Pancreas (tissue), 10 donors: Measurements from ENCODE around the gene COL25A1. TPM values are rescaled to one million over a fixed set of nuclear protein-coding genes. Genes with fewer than 3 reads are reported as not detected.

Experiments
- ATAC-seq, 4 donors: fragments of 200-7000 bp; cut with Tn5 transposase; one replicate each; pipeline versions ENCODE4 v1.8.0 to v1.9.1; 2020; ENCODE audit warnings: mild to moderate bottlenecking in 4 of 4, moderate library complexity in 4 of 4
- DNase-seq, 6 donors: peaks; one replicate each; pipeline ENCODE4 v3.0.0-alpha.2; 2020
- FAIRE-seq: peaks from 2 replicates; lab custom pipeline; 2012; peaks lifted over from hg19 to GRCh38; lab: Jason Lieb, UNC
- H3K27ac ChIP-seq, 4 donors: fragments of 200-600 bp; sonication (generic); 1 replicate in 3 of 4; 2 replicates in 1 of 4; pipeline versions ENCODE4 v1.5.0 to v1.8.0; 2020
- H3K27me3 ChIP-seq, 4 donors: fragments of 200-600 bp; one replicate each; pipeline ENCODE4 v1.8.0; 2021
- H3K36me3 ChIP-seq, 3 donors: fragments of 200-600 bp; sonication (generic) in 1 of 3; one replicate each; pipeline versions ENCODE4 v1.5.0 to v1.8.0; 2020 to 2021
- H3K4me1 ChIP-seq, 3 donors: fragments of 200-600 bp; one replicate each; pipeline ENCODE4 v1.8.0; 2021
- H3K4me3 ChIP-seq, 4 donors: fragments of 200-600 bp; sonication (generic) in 2 of 4; one replicate each; pipeline versions ENCODE4 v1.5.0 to v1.8.0; 2020 to 2021
- H3K9me3 ChIP-seq, 4 donors: fragments of 200-600 bp; one replicate each; pipeline ENCODE4 v1.8.0; 2021
- WGBS, 2 donors: extraction: QIAGEN DNeasy Blood & Tissue Kit; methylation state at CpG; one replicate each; pipeline ENCODE4 v1.1.7; 2013; 5-methylcytosine and 5-hydroxymethylcytosine counted together
- intact Hi-C, 3 donors: fragments of 100-400 bp; cut with DNase I; formaldehyde crosslinking; loops; one replicate each; pipeline versions ENCODE4 v1.11.1 to v1.14.2; 2022
- polyA plus RNA-seq, 2 donors: library from polyadenylated mRNA; stranded (reverse); fragments of 200-250 nt; gene quantifications; one replicate each; pipeline ENCODE4 v1.2.3, GENCODE V29; 2013
- total RNA-seq, 6 donors: library from RNA; stranded (reverse); fragmentation: NEBNext Ultra II Directional in 4 of 6; extraction: Animal tissue kit (Norgen Biotek cat#: 25700) in 4 of 6; gene quantifications; one replicate each; pipeline versions ENCODE4 v1.2.1 to v1.2.4, GENCODE V29; 2021 to 2023
- TF ChIP-seq, protein P1 (sequence below), 4 donors: fragments of 200-600 bp; sonication (generic) in 3 of 4; IDR thresholded peaks; one replicate each; pipeline versions ENCODE4 v1.5.0 to v1.8.0; 2021; ENCODE audit warnings: antibody characterized with exemption in 4 of 4
- donor health status: healthy with polysubstance abuse.
- donor health status: DM: no; HTN: no; CAD: no; lungs with moderate emphysema.
- donor health status: DM: no; HTN: no; CAD: no.
- donor health status: control.
- donor health status: control.
- donor health status: Bipolar disorder and iron deficiency.
- donor health status: DM: yes; HTN: yes; CAD: no.
- donor health status: DM: no; HTN: no; CAD: no.
- donor health status: DM: no; HTN: no; CAD: no.
- donor health status: DM: yes; HTN: yes; CAD: no.

Gene COL25A1
- total and polyA plus RNA-seq, 8 donors = 0.08 to 0.46 (median 0.22) TPM

DNA sequence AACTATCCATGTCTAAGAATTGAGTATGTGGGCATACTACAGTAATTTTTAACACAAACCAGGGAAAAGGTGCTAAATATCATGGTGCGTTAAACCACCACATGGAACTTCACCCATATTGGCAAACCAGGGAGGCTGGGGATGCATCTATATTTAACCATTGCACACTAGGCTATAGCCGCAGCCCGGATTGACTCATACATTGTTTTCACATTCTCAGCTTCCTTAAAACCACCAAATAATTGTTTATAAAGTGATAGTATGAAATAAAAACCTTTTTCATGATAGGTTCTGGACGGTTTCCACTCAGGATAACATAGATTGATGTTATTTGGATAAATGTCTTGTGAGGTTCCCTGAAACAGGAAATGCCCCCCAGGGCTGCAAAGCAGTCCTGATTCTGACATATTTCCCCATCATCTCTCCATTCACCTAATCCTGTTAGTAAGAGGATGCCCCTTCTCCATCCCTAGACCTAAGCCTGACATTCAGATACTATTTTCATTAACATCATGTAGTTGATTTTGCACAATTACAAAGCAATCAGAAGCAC, 7.9 kb downstream of the COL25A1 start:
- Histone ChIP-seq H3K4me1 (no peaks in the 10 kb centered on the region), H3K9me3 (no peaks in the 10 kb centered on the region), H3K36me3 (no peaks in the 10 kb centered on the region), H3K4me3 (no peak overlapping the region), H3K27me3 (peaks cover 0 to 10% (median 3%) of the 10 kb centered on the region in 4 donors), H3K27ac (no peak overlapping the region)
- no peak for FAIRE-seq
- intact Hi-C loops = no loop called here
- DNase-seq = no peak
- TF ChIP-seq, protein P1, sequence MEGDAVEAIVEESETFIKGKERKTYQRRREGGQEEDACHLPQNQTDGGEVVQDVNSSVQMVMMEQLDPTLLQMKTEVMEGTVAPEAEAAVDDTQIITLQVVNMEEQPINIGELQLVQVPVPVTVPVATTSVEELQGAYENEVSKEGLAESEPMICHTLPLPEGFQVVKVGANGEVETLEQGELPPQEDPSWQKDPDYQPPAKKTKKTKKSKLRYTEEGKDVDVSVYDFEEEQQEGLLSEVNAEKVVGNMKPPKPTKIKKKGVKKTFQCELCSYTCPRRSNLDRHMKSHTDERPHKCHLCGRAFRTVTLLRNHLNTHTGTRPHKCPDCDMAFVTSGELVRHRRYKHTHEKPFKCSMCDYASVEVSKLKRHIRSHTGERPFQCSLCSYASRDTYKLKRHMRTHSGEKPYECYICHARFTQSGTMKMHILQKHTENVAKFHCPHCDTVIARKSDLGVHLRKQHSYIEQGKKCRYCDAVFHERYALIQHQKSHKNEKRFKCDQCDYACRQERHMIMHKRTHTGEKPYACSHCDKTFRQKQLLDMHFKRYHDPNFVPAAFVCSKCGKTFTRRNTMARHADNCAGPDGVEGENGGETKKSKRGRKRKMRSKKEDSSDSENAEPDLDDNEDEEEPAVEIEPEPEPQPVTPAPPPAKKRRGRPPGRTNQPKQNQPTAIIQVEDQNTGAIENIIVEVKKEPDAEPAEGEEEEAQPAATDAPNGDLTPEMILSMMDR (IDR thresholded peaks at IDR 0.05) = no peak
- ATAC-seq = no peak
- WGBS, 2 donors = 77 to 78% methylated on average over 4 of the region's 4 CpGs

DNA sequence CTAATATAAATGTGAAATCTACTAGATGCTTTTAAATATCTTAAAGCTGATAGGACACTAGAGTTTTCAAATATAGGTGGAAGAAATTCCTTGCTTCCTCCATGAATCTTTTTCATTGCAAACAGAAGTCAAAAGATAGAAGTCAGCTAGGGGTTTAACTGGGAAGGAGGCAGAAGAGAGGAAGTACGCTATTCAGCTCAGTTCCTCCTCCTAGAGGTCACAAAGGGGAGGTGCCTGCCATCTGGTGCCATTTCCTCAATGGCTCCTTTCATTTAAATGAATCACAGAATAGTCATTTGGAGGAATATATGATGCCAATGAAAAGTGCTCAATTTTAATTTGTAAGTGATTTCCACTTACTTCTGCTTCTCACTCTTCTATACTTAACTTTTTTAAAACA, 8.5 kb downstream of the COL25A1 start:
- no peak overlapping the region for H3K4me3 ChIP-seq
- WGBS, 2 donors = 36 to 46% methylated on average over 1 of the region's 1 CpG
- intact Hi-C loops = no loop called here
- DNase-seq = no peak
- no peak overlapping the region for H3K27ac ChIP-seq
- no peak for FAIRE-seq
- peaks cover 0 to 5% (median 0%) of the 10 kb centered on the region in 4 donors for H3K27me3 ChIP-seq
- ATAC-seq = peak in 3 of 4 donors; percentile 41 to 70 (median 52)
- H3K36me3 ChIP-seq = no peaks in the 10 kb centered on the region
- H3K4me1 ChIP-seq = no peaks in the 10 kb centered on the region
- TF ChIP-seq, protein P1 (IDR thresholded peaks at IDR 0.05) = peak in 1 of 4 donors; percentile 16
- no peaks in the 10 kb centered on the region for H3K9me3 ChIP-seq

DNA sequence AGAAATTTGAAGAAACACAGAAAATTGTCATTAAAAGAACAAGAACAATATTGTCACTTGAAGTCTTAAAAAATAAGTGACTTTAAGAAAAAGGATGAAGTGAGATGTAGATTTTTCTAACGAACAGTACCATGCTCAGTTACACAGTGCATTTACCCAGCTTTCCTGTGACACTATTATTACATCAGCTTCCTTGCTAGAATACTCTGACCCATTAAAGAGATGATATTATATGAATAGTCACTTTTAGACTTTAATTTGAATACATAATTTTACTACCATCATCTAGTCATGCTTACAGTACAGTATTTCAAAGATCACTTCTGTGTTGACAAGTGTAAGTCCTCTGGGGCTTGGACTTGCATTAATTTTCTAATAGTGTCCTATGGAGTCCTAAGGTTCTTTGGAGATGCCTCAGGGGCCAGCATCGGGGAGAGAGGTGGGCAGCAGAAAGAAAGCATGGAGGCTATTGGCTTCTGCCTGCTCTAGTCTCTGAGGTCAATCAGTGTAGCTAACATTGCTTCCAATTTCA, 10.7 kb downstream of the COL25A1 start:
- intact Hi-C loops = no loop called here
- DNase-seq = no peak
- TF ChIP-seq, protein P1 (IDR thresholded peaks at IDR 0.05) = no peak
- no peaks in the 10 kb centered on the region for H3K4me1 ChIP-seq
- no peak for ATAC-seq
- no peaks in the 10 kb centered on the region for H3K27me3 ChIP-seq
- H3K36me3 ChIP-seq = no peaks in the 10 kb centered on the region
- no peaks in the 10 kb centered on the region for H3K9me3 ChIP-seq
- no peak overlapping the region for H3K27ac ChIP-seq
- WGBS, 2 donors = 62 to 79% methylated on average over 2 of the region's 2 CpGs
- FAIRE-seq = no peak
- no peak overlapping the region for H3K4me3 ChIP-seq

DNA sequence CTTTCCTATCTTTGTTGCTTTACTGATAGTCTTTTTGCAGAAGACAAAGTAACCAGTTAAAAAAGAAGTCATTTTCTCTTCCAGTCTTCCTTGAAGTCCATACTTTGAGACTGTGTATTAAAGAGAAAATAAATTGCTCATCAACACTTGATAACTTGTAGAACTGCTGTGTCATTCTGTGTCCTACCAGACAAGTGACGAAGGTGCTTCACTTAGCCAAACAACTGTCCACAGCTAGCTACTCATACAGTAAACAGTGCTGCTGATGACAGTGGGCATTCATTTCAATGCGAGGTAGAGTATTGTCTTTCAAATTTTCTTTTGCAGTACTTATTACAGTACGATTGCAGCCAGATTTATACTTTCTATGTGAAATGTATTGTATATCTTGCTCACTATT, 11.5 kb downstream of the COL25A1 start:
- Histone ChIP-seq H3K4me3 (no peak overlapping the region), H3K4me1 (no peaks in the 10 kb centered on the region), H3K36me3 (no peaks in the 10 kb centered on the region), H3K27me3 (no peaks in the 10 kb centered on the region), H3K27ac (no peak overlapping the region), H3K9me3 (no peaks in the 10 kb centered on the region)
- WGBS, 2 donors = 78 to 89% methylated on average over 3 of the region's 3 CpGs
- ATAC-seq = no peak
- no peak for DNase-seq
- TF ChIP-seq, protein P1 (IDR thresholded peaks at IDR 0.05) = no peak
- intact Hi-C loops = no loop called here
- no peak for FAIRE-seq

DNA sequence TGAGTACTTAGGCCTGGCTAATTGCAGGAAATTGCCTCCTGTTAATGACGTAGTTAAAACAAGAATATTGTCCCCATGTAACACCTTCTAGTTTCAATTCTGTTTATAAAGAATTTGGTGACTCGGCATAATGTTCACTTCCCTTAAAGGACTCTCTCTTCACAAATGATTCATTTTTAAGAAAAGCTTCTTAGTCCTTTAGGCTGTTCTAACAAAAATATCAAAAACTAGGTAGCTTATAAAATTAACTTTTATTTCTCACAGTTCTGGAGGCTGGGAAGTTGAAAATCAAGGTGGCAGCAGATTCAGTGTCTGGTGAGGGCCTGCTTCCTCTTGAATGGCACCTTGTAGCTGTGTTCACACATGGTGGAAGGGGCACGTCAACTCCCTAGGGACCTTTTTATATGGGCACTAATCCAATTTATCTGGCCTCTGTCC, 23.8 kb downstream of the COL25A1 start:
- TF ChIP-seq, protein P1 (IDR thresholded peaks at IDR 0.05) = no peak
- no peak for ATAC-seq
- intact Hi-C loops = no loop called here

More for the DNA sequence above, 23.8 kb downstream of the COL25A1 start:
- Histone ChIP-seq H3K36me3 (no peaks in the 10 kb centered on the region), H3K4me3 (no peak overlapping the region), H3K27me3 (peaks cover 0 to 5% (median 0%) of the 10 kb centered on the region in 4 donors), H3K9me3 (no peaks in the 10 kb centered on the region), H3K27ac (no peak overlapping the region), H3K4me1 (no peaks in the 10 kb centered on the region)
- FAIRE-seq = no peak
- WGBS, 2 donors = 62 to 73% methylated on average over 3 of the region's 3 CpGs
- no peak for DNase-seq
